HEK293 (cell line): ENCODE results near the gene CEMP1.

Experiments used
- CTCF ChIP-seq: fragments of 450-650 bp; formaldehyde crosslinking; IDR thresholded peaks from 2 replicates; pipeline ENCODE4 v1.5.1; 2016; ENCODE audit warnings: missing biosample characterization, missing genetic modification characterization
- HOXC10 ChIP-seq: sonication (generic); formaldehyde crosslinking; IDR thresholded peaks from 2 replicates; pipeline ENCODE4 v1.8.1; 2023; ENCODE audit warnings: mild to moderate bottlenecking, missing genetic modification reagents
- ZNF157 ChIP-seq: fragments of 450-650 bp; formaldehyde crosslinking; IDR thresholded peaks from 2 replicates; pipeline ENCODE4 v1.5.1; 2016; ENCODE audit warnings: missing biosample characterization, missing genetic modification characterization
- ZNF513 ChIP-seq: fragments of 450-650 bp; IDR thresholded peaks from 2 replicates; pipeline ENCODE4 v1.5.1; 2018; ENCODE audit warnings: missing biosample characterization, missing genetic modification characterization
- TF ChIP-seq, protein P1 (sequence below): fragments of 450-650 bp; formaldehyde crosslinking; IDR thresholded peaks from 2 replicates; pipeline ENCODE4 v1.5.1; 2016; ENCODE audit warnings: missing biosample characterization, missing genetic modification characterization, low read depth
- TF ChIP-seq, protein P2 (sequence below): sonication (generic); formaldehyde crosslinking; IDR thresholded peaks from 2 replicates; pipeline ENCODE4 v1.8.1; 2022; ENCODE audit warnings: mild to moderate bottlenecking, moderate library complexity, missing genetic modification reagents

- no peak for TF ChIP-seq ZNF513 (tag by site-specific recombination)
- TF ChIP-seq CTCF: no peak
- TF ChIP-seq HOXC10 (CRISPR knock-in tag): no peak
- TF ChIP-seq, protein P1, sequence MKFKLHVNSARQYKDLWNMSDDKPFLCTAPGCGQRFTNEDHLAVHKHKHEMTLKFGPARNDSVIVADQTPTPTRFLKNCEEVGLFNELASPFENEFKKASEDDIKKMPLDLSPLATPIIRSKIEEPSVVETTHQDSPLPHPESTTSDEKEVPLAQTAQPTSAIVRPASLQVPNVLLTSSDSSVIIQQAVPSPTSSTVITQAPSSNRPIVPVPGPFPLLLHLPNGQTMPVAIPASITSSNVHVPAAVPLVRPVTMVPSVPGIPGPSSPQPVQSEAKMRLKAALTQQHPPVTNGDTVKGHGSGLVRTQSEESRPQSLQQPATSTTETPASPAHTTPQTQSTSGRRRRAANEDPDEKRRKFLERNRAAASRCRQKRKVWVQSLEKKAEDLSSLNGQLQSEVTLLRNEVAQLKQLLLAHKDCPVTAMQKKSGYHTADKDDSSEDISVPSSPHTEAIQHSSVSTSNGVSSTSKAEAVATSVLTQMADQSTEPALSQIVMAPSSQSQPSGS (tag by site-specific recombination): peak; percentile 95
- TF ChIP-seq ZNF157 (tag by site-specific recombination): no peak
- TF ChIP-seq, protein P2, sequence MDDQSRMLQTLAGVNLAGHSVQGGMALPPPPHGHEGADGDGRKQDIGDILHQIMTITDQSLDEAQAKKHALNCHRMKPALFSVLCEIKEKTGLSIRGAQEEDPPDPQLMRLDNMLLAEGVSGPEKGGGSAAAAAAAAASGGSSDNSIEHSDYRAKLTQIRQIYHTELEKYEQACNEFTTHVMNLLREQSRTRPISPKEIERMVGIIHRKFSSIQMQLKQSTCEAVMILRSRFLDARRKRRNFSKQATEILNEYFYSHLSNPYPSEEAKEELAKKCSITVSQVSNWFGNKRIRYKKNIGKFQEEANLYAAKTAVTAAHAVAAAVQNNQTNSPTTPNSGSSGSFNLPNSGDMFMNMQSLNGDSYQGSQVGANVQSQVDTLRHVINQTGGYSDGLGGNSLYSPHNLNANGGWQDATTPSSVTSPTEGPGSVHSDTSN: peak; percentile 53; the same call in 1 of the 2 replicates
These were observed 17.5 kb downstream of the CEMP1 start, which contains the start of gene ATP6V0C for GRCh38 chr16:2513405-2514332.
